ENCODE results near the gene UBE2F.
"Not testable (repeated sequence)": the region's sequence is repeated elsewhere in the genome, so short reads cannot be mapped to it uniquely, and the experiment has no call there.

Gene UBE2F

DNA sequence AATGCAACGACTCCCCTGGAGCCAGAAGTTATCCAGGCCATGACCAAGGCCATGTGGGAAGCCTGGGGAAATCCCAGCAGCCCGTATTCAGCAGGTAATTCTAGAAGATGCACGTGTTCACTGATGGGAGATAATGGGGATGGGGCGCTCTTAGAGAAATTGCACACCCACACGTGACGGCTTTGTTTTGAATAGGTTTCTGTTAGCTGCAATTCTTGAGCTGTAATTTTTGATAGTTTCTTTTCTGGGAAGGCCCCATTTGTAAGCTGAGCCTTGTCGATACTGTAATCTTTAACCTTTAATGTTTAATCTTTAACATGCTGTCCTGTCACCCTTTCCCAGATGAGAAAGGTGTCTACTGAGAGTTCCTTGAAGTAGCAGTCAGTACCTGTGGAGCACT is 97.6 kb downstream of the UBE2F start:
- TF ChIP-seq CTCF (IDR thresholded peaks at IDR 0.05; ENCODE audit: extremely low read depth, missing control alignments) = no peak
- DNase-seq (ENCODE audit: low spot score) = no peak

DNA sequence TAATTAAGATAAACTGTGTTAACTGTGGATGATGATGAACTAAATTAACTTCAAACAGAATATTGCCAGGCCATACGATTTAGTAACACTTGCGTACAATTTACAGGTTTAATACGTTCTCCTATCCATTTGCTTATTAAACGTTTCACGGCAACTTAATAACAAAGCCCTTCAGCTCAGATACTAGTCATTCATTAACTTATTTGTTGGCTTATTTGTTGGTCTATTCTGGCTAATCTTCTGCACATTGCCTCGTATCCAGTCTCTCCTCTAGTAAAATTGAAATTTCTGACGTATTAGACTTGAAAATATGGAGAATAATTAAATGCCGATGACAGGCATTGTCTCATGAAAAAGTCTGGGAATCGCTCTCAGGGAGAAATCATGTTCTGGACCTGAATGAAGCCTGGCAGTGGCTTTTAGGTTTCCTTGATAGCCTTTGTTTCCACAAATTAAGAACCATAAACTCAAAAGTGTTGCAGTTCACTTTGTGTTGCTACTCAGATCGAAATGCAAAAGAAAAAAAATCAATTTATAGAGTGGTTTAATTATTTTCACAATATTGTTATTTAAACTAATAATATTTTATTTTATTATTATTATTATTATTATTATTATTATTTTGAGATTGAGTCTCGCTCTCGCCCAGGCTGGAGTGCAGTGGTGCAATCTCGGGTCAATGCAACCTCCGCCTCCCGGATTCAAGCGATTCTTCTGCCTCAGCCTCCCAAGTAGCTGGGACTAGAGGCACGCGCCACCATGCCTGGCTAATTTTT is 98.4 kb downstream of the UBE2F start:
- DNase-seq (ENCODE audit: low spot score) = no peak
- no peak for TF ChIP-seq CTCF (IDR thresholded peaks at IDR 0.05; ENCODE audit: extremely low read depth, missing control alignments)

DNA sequence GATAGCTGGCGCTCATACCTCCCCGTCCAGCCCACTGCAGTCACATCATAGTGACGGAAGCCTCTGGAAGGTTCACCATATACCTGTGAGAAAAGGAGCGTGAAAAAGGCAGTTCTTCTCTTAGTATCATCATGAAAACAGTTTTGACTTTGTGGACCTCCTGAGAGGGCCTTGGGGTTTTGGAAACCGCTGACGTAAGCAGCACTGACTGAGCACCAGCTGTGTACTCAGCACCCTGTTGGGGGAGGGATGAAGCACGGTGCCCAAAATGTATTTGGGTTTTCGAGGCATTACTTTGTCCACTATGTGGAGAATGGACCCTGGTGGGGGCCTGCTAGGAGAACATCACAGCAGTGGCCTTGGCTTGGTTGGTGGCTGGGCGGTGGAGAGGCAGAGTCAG is 99.4 kb downstream of the UBE2F start:
- no peak for DNase-seq (ENCODE audit: low spot score)
- TF ChIP-seq CTCF (IDR thresholded peaks at IDR 0.05; ENCODE audit: extremely low read depth, missing control alignments) = no peak

GRCh38 chr2:238066718-238067117 is 99.9 kb downstream of the UBE2F start:
- DNase-seq (ENCODE audit: low spot score) = not testable (repeated sequence)

DNA sequence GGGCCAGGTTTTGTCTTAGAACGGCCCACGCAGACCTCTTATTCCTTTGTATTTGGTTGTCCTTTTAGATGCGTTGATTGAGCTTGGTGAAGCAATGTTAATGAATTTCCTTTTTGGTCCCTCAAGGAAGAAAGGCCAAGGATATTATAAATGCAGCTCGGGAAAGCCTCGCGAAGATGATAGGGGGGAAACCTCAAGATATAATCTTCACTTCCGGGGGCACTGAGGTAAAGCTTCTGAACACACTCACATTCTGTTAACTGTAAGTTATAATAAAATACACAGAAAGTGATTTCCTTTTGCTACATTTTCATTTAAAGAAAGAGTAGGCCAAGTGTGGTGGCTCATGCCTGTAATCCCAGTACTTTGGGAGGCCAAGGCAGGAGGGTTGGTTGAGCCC is 101.1 kb downstream of the UBE2F start:
- no peak for DNase-seq (ENCODE audit: low spot score)

GRCh38 chr2:238069021-238069709 is 102.4 kb downstream of the UBE2F start:
- TF ChIP-seq CTCF (IDR thresholded peaks at IDR 0.05; ENCODE audit: extremely low read depth, missing control alignments) = no peak
- DNase-seq (ENCODE audit: low spot score) = no peak

More for the DNA sequence above, 101.1 kb downstream of the UBE2F start:
- TF ChIP-seq CTCF (IDR thresholded peaks at IDR 0.05; ENCODE audit: extremely low read depth, missing control alignments) = no peak

- no peak for TF ChIP-seq CTCF (IDR thresholded peaks at IDR 0.05; ENCODE audit: extremely low read depth, missing control alignments)
- DNase-seq (ENCODE audit: low spot score) = no peak
Measured at GRCh38 chr2:238069877-238070276, 103.1 kb downstream of the UBE2F start.

Measured in GM20000 (cell line).